ENCODE measurements around the gene AWAT1.
"Not testable (repeated sequence)": the region's sequence is repeated elsewhere in the genome, so short reads cannot be mapped to it uniquely, and the experiment has no call there.

The AWAT1 gene

GRCh38 chrX:70262952-70263567 is 28.6 kb downstream of the AWAT1 start:
- peak; percentile 3 for DNase-seq

- no peak for DNase-seq
Observed at GRCh38 chrX:70264784-70265183, 30.3 kb downstream of the AWAT1 start.

- DNase-seq, result no peak
Observed at GRCh38 chrX:70268034-70268433, 33.6 kb downstream of the AWAT1 start, which contains the start of gene ARR3. Gene ARR3, plus strand, starts transcription at chrX:70268334. Its CDS starts 1,052 bp downstream, at chrX:70269386.

- DNase-seq, result not testable (repeated sequence)
Observed at GRCh38 chrX:70274029-70274428, 39.6 kb downstream of the AWAT1 start.

- no peak for DNase-seq
Observed at GRCh38 chrX:70279081-70279480, 44.6 kb downstream of the AWAT1 start.

- DNase-seq, result no peak
Observed at GRCh38 chrX:70280573-70280972, 46.1 kb downstream of the AWAT1 start.

GRCh38 chrX:70281951-70282350 is 47.5 kb downstream of the AWAT1 start, which contains the start of gene RAB41:
Gene RAB41, plus strand, starts transcription at chrX:70282172. Its CDS starts 46 bp downstream, at chrX:70282218.
- DNase-seq, result no peak

GRCh38 chrX:70289168-70289792 is 54.8 kb downstream of the AWAT1 start:
- no peak for DNase-seq
